IMR-90 (cell line): Measurements from ENCODE around the gene IL20RA. TPM values are rescaled to one million over a fixed set of nuclear protein-coding genes. Genes with fewer than 3 reads are reported as not detected.

Experiments used
- ATAC-seq: fragments of 200-7000 bp; cut with Tn5 transposase; 2 replicates; pipeline ENCODE4 v1.9.1; 2020; ENCODE audit warnings: low read depth, mild to moderate bottlenecking, moderate library complexity
- BruUV-seq: library from RNA; stranded (reverse); fragments of 400-500 nt; replicated peaks from 2 replicates; lab custom pipeline; 2021; lab: Mats Ljungman, UMichigan
- CTCF ChIA-PET: fragments of 300-600 bp; formaldehyde crosslinking; extraction: SDS; loops from one replicate; lab custom pipeline; 2021; ENCODE audit warnings: antibody characterized with exemption; lab: Yijun Ruan, JAX
- POLR2A ChIA-PET: fragments of 300-600 bp; sonication (Branson Sonifier 250); formaldehyde crosslinking; loops from one replicate; lab custom pipeline; 2022; ENCODE audit warnings: antibody characterized with exemption; ENCODE audit not compliant: unreplicated experiment; lab: Charles Lee
- DNase-seq: peaks from one replicate; pipeline ENCODE4 v3.0.0; 2013
- H2AFZ ChIP-seq: replicated peaks from 2 replicates; pipeline ENCODE3; 2013; ENCODE audit warnings: low read length, mild to moderate bottlenecking; ENCODE audit not compliant: poor library complexity
- H2AK5ac ChIP-seq: 2 replicates; pipeline ENCODE4 v1.6.1; 2013; ENCODE audit warnings: low read depth, low read length, inconsistent platforms
- H2AK9ac ChIP-seq: replicated peaks from 2 replicates; pipeline ENCODE3; 2013; ENCODE audit warnings: mild to moderate bottlenecking, low read depth, low read length, moderate library complexity; ENCODE audit not compliant: poor library complexity
- H2BK120ac ChIP-seq: 2 replicates; pipeline ENCODE4 v1.6.1; 2013; ENCODE audit warnings: low read depth, low read length, inconsistent platforms
- H2BK15ac ChIP-seq: 3 replicates; pipeline ENCODE4 v1.6.1; 2013; ENCODE audit warnings: low read depth, low read length, inconsistent platforms
- H2BK20ac ChIP-seq: 2 replicates; pipeline ENCODE4 v1.6.1; 2013; ENCODE audit warnings: low read depth, mild to moderate bottlenecking, inconsistent platforms, low read length, moderate library complexity
- H2BK5ac ChIP-seq: 2 replicates; pipeline ENCODE4 v1.6.1; 2013; ENCODE audit warnings: mild to moderate bottlenecking, low read depth, low read length, inconsistent platforms; ENCODE audit not compliant: poor library complexity, severe bottlenecking
- H3K14ac ChIP-seq: replicated peaks from 2 replicates; pipeline ENCODE4 v1.6.1; 2013; ENCODE audit warnings: low read depth, low read length, inconsistent platforms
- H3K18ac ChIP-seq: 2 replicates; pipeline ENCODE4 v1.6.1; 2013; ENCODE audit warnings: low read depth, low read length, control low read depth
- H3K23ac ChIP-seq: 2 replicates; pipeline ENCODE4 v1.6.1; 2013; ENCODE audit warnings: low read depth, low read length, inconsistent platforms
- H3K27ac ChIP-seq: 2 replicates; pipeline ENCODE4 v1.5.1; 2013; ENCODE audit warnings: mild to moderate bottlenecking, control low read depth, low read length; ENCODE audit not compliant: insufficient read depth
- H3K27me3 ChIP-seq: 2 replicates; pipeline ENCODE4 v1.6.1; 2013; ENCODE audit warnings: low read length; ENCODE audit not compliant: control insufficient read depth, insufficient read depth
- H3K36me3 ChIP-seq: 2 replicates; pipeline ENCODE4 v1.6.1; 2013; ENCODE audit warnings: low read length, mixed read lengths; ENCODE audit not compliant: control insufficient read depth, insufficient read depth
- H3K4ac ChIP-seq: 2 replicates; pipeline ENCODE4 v1.6.1; 2013; ENCODE audit warnings: low read depth, low read length, inconsistent platforms
- H3K4me1 ChIP-seq: 2 replicates; pipeline ENCODE4 v1.6.1; 2013; ENCODE audit warnings: low read length, mixed read lengths; ENCODE audit not compliant: control insufficient read depth, insufficient read depth
- H3K4me2 ChIP-seq: 2 replicates; pipeline ENCODE4 v1.6.1; 2013; ENCODE audit warnings: low read depth, mild to moderate bottlenecking, control low read depth, low read length, moderate library complexity
- H3K4me3 ChIP-seq: 2 replicates; pipeline ENCODE4 v1.5.1; 2013; ENCODE audit warnings: low read depth, mild to moderate bottlenecking, control low read depth, low read length, moderate library complexity; ENCODE audit not compliant: insufficient read depth
- H3K56ac ChIP-seq: 2 replicates; pipeline ENCODE4 v1.6.1; 2013; ENCODE audit warnings: low read length, inconsistent platforms; ENCODE audit not compliant: insufficient read depth; ENCODE audit errors: extremely low read depth
- H3K79me1 ChIP-seq, 2 experiments: 2 replicates each; pipeline ENCODE4 v1.6.1; 2013; ENCODE audit warnings: low read length in 2 of 2, inconsistent platforms in 1 of 2, low read depth in 1 of 2
- H3K9ac ChIP-seq: 2 replicates; pipeline ENCODE4 v1.6.1; 2013; ENCODE audit warnings: low read depth, low read length, control low read depth
- H3K9me1 ChIP-seq: 2 replicates; pipeline ENCODE4 v1.6.1; 2013; ENCODE audit warnings: low read length, inconsistent platforms; ENCODE audit not compliant: insufficient read depth
- H3K9me3 ChIP-seq: 2 replicates; pipeline ENCODE4 v1.6.1; 2013; ENCODE audit warnings: low read length; ENCODE audit not compliant: control insufficient read depth, insufficient read depth
- H4K20me1 ChIP-seq: 2 replicates; pipeline ENCODE4 v1.6.1; 2013; ENCODE audit warnings: low read length, inconsistent platforms; ENCODE audit not compliant: insufficient read depth
- H4K5ac ChIP-seq: 2 replicates; pipeline ENCODE4 v1.6.1; 2013; ENCODE audit warnings: mild to moderate bottlenecking, low read depth, low read length, control low read depth
- H4K8ac ChIP-seq, 2 experiments: 2 replicates each; pipeline ENCODE4 v1.6.1; 2013; ENCODE audit warnings: low read depth in 2 of 2, low read length in 2 of 2, control low read depth in 1 of 2, inconsistent platforms in 1 of 2
- H4K91ac ChIP-seq: 2 replicates; pipeline ENCODE4 v1.6.1; 2013; ENCODE audit warnings: low read depth, low read length, inconsistent platforms; ENCODE audit not compliant: insufficient read depth
- BHLHE40 ChIP-seq: fragments of 150-350 bp; IDR thresholded peaks from 2 replicates; pipeline ENCODE4 v1.6.1; 2016; ENCODE audit warnings: mild to moderate bottlenecking, low read depth, low read length
- CEBPB ChIP-seq: IDR thresholded peaks from 2 replicates; pipeline ENCODE4 v1.6.1; 2012; ENCODE audit warnings: low read depth, low read length, improper control_type of control experiment
- CHD1 ChIP-seq: IDR thresholded peaks from 2 replicates; pipeline ENCODE4 v1.6.1; 2012; ENCODE audit warnings: low read depth, low read length, improper control_type of control experiment
- FOS ChIP-seq: fragments of 150-350 bp; IDR thresholded peaks from 2 replicates; pipeline ENCODE4 v1.6.1; 2016; ENCODE audit warnings: low read depth, low read length
- MAFK ChIP-seq: IDR thresholded peaks from 2 replicates; pipeline ENCODE4 v1.6.1; 2012; ENCODE audit warnings: low read depth, low read length, improper control_type of control experiment
- MAZ ChIP-seq: IDR thresholded peaks from 2 replicates; pipeline ENCODE4 v1.6.1; 2012; ENCODE audit warnings: low read depth, mild to moderate bottlenecking, low read length, improper control_type of control experiment, moderate library complexity, borderline replicate concordance
- MXI1 ChIP-seq: IDR thresholded peaks from 2 replicates; pipeline ENCODE4 v1.6.1; 2012; ENCODE audit warnings: low read depth, mild to moderate bottlenecking, low read length, moderate library complexity, borderline replicate concordance
- NFE2L2 ChIP-seq: fragments of 150-350 bp; IDR thresholded peaks from 2 replicates; pipeline ENCODE4 v1.6.1; 2016; ENCODE audit warnings: low read depth, mild to moderate bottlenecking, low read length
- POLR2A ChIP-seq: IDR thresholded peaks from 2 replicates; pipeline ENCODE4 v1.6.1; 2012; ENCODE audit warnings: mild to moderate bottlenecking, low read depth, low read length
- RAD21 ChIP-seq: IDR thresholded peaks from 2 replicates; pipeline ENCODE4 v1.6.1; 2012; ENCODE audit warnings: low read length, improper control_type of control experiment
- RCOR1 ChIP-seq: IDR thresholded peaks from 2 replicates; pipeline ENCODE4 v1.6.1; 2012; ENCODE audit warnings: mild to moderate bottlenecking, low read length, improper control_type of control experiment; ENCODE audit not compliant: insufficient replicate concordance
- RFX5 ChIP-seq: IDR thresholded peaks from 2 replicates; pipeline ENCODE4 v1.8.0; 2012; ENCODE audit warnings: low read depth, mild to moderate bottlenecking, low read length, moderate library complexity
- SMC3 ChIP-seq: fragments of 150-350 bp; IDR thresholded peaks from 2 replicates; pipeline ENCODE4 v1.6.1; 2016; ENCODE audit warnings: low read depth, mild to moderate bottlenecking, antibody characterized with exemption, low read length, moderate library complexity
- WGBS, 2 experiments: methylation state at CpG; one replicate each; pipeline versions ENCODE4 v1.1.5 to v1.1.7; 2013; ENCODE audit warnings: missing lambda C conversion rate in 2 of 2; ENCODE audit not compliant: insufficient read length in 1 of 2; ENCODE audit errors: extremely low coverage in 2 of 2; 5-methylcytosine and 5-hydroxymethylcytosine counted together
- dilution Hi-C: fragments of 300-500 bp; cut with HindIII; formaldehyde crosslinking; loops from one replicate; pipeline ENCODE4 v1.14.3; 2018; ENCODE audit warnings: low sequenced_read_pairs; ENCODE audit not compliant: unreplicated experiment
- in situ Hi-C: fragments of 300-500 bp; cut with MboI; formaldehyde crosslinking; loops from 3 replicates; pipeline ENCODE4 v1.14.3; 2019; ENCODE audit warnings: low sequenced_read_pairs, inconsistent platforms, mixed read lengths
- intact Hi-C: fragments of 100-400 bp; cut with micrococcal nuclease; formaldehyde crosslinking; loops from 2 replicates; pipeline ENCODE4 v1.10.0; 2022
- polyA plus RNA-seq, 3 experiments: library from polyadenylated mRNA; depleted of rRNA; stranded (reverse); fragments of >200 nt; gene quantifications; 2 replicates each; pipeline ENCODE4 v1.2.3, GENCODE V29; 2012; ENCODE audit warnings: low replicate concordance in 1 of 3
- total RNA-seq: library from RNA; depleted of rRNA; stranded (reverse); fragments of >200 nt; gene quantifications from 2 replicates; pipeline ENCODE4 v1.2.3, GENCODE V29; 2012
- TF ChIP-seq, protein P1 (sequence below): conservative IDR thresholded peaks from 2 replicates; pipeline ENCODE4 v1.5.1; 2012; ENCODE audit warnings: mild to moderate bottlenecking, low read depth, low read length, improper control_type of control experiment
- TF ChIP-seq, protein P2 (sequence below): fragments of 150-350 bp; IDR thresholded peaks from 2 replicates; pipeline ENCODE4 v1.6.1; 2017; ENCODE audit warnings: mild to moderate bottlenecking, antibody characterized with exemption, low read length, low read depth
- TF ChIP-seq, protein P3 (sequence below): fragments of 150-350 bp; IDR thresholded peaks from 2 replicates; pipeline ENCODE4 v1.6.1; 2016; ENCODE audit warnings: low read depth, mild to moderate bottlenecking, low read length, moderate library complexity, borderline replicate concordance

Gene IL20RA
- total and polyA plus RNA-seq, 2 of the 4 experiments (the other 2 are of a cell fraction) = 0.02 TPM; not detected in 1

DNA sequence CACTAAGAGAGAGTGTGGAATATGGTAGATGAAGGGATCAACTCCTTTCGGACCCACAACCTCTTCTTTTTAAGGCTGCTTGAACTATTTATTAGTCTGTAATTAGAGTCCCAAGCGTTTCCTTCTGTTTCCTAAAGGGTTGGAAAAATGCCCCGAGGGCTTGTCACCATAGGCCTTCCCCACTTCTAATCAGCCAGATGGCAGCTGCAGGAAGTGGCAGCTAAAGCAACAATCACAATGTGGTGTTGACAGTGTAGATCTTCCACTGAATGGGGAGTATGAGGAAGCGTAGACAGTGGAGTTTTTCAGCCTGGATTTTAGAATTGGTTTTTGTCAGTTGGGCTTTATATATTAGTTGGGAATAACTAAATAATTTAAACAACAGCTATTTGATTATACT is 82.1 kb downstream of the IL20RA start:
- H2BK20ac ChIP-seq = no peak overlapping the region
- no peak overlapping the region for H3K4me2 ChIP-seq
- no peak overlapping the region for H4K8ac ChIP-seq
- H3K27me3 ChIP-seq = peaks cover 8% of the 10 kb centered on the region
- no peak overlapping the region for H2BK5ac ChIP-seq
- H4K91ac ChIP-seq = no peak overlapping the region
- ChIA-PET POLR2A (no interaction called here), CTCF (no interaction called here)
- ATAC-seq (no peak), DNase-seq (no peak)
- TF ChIP-seq RFX5 (no peak), MXI1 (no peak), CHD1 (no peak), RCOR1 (no peak), CEBPB (no peak), FOS (no peak), MAFK (no peak), NFE2L2 (no peak), MAZ (no peak), BHLHE40 (no peak), RAD21 (no peak), SMC3 (no peak), POLR2A (no peak)
- TF ChIP-seq, protein P1, sequence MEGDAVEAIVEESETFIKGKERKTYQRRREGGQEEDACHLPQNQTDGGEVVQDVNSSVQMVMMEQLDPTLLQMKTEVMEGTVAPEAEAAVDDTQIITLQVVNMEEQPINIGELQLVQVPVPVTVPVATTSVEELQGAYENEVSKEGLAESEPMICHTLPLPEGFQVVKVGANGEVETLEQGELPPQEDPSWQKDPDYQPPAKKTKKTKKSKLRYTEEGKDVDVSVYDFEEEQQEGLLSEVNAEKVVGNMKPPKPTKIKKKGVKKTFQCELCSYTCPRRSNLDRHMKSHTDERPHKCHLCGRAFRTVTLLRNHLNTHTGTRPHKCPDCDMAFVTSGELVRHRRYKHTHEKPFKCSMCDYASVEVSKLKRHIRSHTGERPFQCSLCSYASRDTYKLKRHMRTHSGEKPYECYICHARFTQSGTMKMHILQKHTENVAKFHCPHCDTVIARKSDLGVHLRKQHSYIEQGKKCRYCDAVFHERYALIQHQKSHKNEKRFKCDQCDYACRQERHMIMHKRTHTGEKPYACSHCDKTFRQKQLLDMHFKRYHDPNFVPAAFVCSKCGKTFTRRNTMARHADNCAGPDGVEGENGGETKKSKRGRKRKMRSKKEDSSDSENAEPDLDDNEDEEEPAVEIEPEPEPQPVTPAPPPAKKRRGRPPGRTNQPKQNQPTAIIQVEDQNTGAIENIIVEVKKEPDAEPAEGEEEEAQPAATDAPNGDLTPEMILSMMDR = no peak
- TF ChIP-seq, protein P2, sequence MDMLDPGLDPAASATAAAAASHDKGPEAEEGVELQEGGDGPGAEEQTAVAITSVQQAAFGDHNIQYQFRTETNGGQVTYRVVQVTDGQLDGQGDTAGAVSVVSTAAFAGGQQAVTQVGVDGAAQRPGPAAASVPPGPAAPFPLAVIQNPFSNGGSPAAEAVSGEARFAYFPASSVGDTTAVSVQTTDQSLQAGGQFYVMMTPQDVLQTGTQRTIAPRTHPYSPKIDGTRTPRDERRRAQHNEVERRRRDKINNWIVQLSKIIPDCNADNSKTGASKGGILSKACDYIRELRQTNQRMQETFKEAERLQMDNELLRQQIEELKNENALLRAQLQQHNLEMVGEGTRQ = no peak
- TF ChIP-seq, protein P3, sequence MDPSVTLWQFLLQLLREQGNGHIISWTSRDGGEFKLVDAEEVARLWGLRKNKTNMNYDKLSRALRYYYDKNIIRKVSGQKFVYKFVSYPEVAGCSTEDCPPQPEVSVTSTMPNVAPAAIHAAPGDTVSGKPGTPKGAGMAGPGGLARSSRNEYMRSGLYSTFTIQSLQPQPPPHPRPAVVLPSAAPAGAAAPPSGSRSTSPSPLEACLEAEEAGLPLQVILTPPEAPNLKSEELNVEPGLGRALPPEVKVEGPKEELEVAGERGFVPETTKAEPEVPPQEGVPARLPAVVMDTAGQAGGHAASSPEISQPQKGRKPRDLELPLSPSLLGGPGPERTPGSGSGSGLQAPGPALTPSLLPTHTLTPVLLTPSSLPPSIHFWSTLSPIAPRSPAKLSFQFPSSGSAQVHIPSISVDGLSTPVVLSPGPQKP = no peak
- no peak overlapping the region for H4K5ac ChIP-seq
- no peaks in the 10 kb centered on the region for H3K36me3 ChIP-seq
- WGBS, 2 experiments = no CpG with 5 or more reads among the region's 4 CpGs
- H3K27ac ChIP-seq = no peak overlapping the region
- no peak overlapping the region for H2AK9ac ChIP-seq
- no peak overlapping the region for H3K14ac ChIP-seq
- H3K9me1 ChIP-seq = no peaks in the 10 kb centered on the region
- H3K18ac ChIP-seq = no peak overlapping the region
- no peaks in the 10 kb centered on the region for H3K9me3 ChIP-seq
- H3K23ac ChIP-seq = no peak overlapping the region
- no peaks in the 10 kb centered on the region for H3K4me1 ChIP-seq
- dilution Hi-C loops (no loop called here), intact Hi-C loops (no loop called here), in situ Hi-C loops (no loop called here)
- no peak overlapping the region for H3K56ac ChIP-seq
- no peak overlapping the region for H2BK120ac ChIP-seq
- no TSS peak for BruUV-seq
- no peak overlapping the region for H2AK5ac ChIP-seq
- H3K4ac ChIP-seq = no peak overlapping the region
- H2AFZ ChIP-seq = no peak overlapping the region
- no peak overlapping the region for H2BK15ac ChIP-seq
- no peaks in the 10 kb centered on the region for H4K20me1 ChIP-seq
- no peak overlapping the region for H3K9ac ChIP-seq
- no peaks in the 10 kb centered on the region for H3K79me1 ChIP-seq
- H3K4me3 ChIP-seq = no peak overlapping the region
